Right ventricle myocardium superior (tissue), 1 donor: ENCODE data around the gene PDILT. TPM values are rescaled to one million over a fixed set of nuclear protein-coding genes. Genes with fewer than 3 reads are reported as not detected.
"Not testable (repeated sequence)": the region's sequence is repeated elsewhere in the genome, so short reads cannot be mapped to it uniquely, and the experiment has no call there.

Source experiments
- ATAC-seq: fragments of 200-7000 bp; cut with Tn5 transposase; one replicate; pipeline ENCODE4 v1.9.1; 2020; ENCODE audit warnings: mild to moderate bottlenecking; ENCODE audit not compliant: poor library complexity
- DNase-seq: peaks from one replicate; pipeline ENCODE4 v3.0.0-alpha.2; 2020
- intact Hi-C: fragments of 100-400 bp; cut with DNase I; formaldehyde crosslinking; loops from one replicate; pipeline ENCODE4 v1.11.2; 2022
- long read RNA-seq: library from polyadenylated mRNA; unstranded; transcript quantifications from one replicate; pipeline ENCODE4 v2.0.0, GENCODE V29; 2021
- total RNA-seq: library from RNA; stranded (reverse); fragmentation: NEBNext Ultra II Directional; extraction: Animal tissue kit (Norgen Biotek cat#: 25700); gene quantifications from one replicate; pipeline ENCODE4 v1.2.1, GENCODE V29; 2021
- donor health status: DM: no; HTN: yes; CAD: no; lungs with severe emphysema.

The PDILT gene, protein sequence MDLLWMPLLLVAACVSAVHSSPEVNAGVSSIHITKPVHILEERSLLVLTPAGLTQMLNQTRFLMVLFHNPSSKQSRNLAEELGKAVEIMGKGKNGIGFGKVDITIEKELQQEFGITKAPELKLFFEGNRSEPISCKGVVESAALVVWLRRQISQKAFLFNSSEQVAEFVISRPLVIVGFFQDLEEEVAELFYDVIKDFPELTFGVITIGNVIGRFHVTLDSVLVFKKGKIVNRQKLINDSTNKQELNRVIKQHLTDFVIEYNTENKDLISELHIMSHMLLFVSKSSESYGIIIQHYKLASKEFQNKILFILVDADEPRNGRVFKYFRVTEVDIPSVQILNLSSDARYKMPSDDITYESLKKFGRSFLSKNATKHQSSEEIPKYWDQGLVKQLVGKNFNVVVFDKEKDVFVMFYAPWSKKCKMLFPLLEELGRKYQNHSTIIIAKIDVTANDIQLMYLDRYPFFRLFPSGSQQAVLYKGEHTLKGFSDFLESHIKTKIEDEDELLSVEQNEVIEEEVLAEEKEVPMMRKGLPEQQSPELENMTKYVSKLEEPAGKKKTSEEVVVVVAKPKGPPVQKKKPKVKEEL
- not detected for total RNA-seq
- long read RNA-seq, result 0 reads

GRCh38 chr16:20404637-20405036 lies at the start of gene PDILT:
PDILT (minus strand) TSS chr16:20404737; CDS start chr16:20399300, 5,437 bp downstream.
- intact Hi-C loops, result no loop called here
- no peak for DNase-seq
- no peak for ATAC-seq

GRCh38 chr16:20453633-20454032 lies 49.1 kb upstream of the PDILT start:
- DNase-seq, ATAC-seq, intact Hi-C loops: not testable (repeated sequence)

DNA sequence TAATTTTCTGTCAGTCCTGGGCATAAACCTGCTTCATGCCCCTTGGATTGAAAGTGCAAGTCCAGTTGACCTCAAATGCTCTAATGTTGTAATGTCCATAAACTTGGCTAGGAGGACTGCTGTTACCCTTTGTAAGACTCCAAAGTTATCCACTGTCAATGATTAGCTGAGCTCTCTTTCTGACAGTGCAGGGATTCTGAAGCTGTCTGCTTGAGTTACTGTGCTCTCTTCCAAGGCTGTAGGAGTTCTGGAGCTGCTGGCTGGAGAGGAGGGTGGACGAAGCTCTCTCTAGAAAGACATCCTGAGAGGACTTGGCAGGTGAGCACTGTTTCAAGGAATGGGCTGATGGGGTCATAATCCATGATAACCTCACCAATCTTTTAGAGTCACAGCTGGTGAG lies 46.8 kb upstream of the PDILT start, which contains the start of gene ACSM2A:
TSS of gene ACSM2A (plus strand) at position 158 of the 400 bp plus-strand sequence. CDS start 8,594 bp downstream, outside the sequence.
- ATAC-seq, intact Hi-C loops, DNase-seq: not testable (repeated sequence)

DNA sequence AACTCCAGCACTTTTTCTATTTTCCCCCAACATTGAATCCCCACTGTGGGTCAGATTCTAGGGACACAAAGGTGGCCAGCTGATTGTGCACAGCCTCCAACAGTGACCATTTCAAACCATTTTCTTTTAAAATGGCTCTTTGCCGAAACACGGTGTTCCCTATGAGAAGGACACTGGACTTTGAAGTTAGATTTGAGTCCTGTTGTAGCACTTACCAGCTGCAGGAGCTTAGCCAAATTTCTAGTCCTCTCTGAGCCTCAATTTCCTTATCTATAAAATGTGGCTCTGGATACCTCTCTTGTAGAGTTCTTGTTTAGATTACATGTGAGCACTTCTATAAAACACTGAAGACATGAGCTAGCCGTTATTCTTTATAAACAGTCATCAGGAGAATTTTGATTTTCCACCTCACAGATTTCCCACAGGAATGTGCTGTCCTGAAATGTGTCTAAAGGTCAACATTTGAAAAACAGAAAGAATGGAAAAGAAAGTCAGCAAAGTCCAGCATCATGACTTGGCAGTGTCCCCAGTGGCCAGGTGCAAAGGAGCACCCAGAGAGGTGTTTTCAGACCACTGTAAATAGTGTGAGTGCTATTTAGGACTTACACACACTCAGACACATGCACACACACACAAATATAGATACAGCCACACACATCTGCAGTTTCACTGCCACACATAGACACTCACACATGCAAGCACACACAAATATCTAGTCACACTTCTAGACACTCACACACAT lies 42.3 kb upstream of the PDILT start:
- intact Hi-C loops, DNase-seq, ATAC-seq: not testable (repeated sequence)

- intact Hi-C loops, ATAC-seq, DNase-seq: not testable (repeated sequence)
Observed at GRCh38 chr16:20441859-20442258, 37.3 kb upstream of the PDILT start.

DNA sequence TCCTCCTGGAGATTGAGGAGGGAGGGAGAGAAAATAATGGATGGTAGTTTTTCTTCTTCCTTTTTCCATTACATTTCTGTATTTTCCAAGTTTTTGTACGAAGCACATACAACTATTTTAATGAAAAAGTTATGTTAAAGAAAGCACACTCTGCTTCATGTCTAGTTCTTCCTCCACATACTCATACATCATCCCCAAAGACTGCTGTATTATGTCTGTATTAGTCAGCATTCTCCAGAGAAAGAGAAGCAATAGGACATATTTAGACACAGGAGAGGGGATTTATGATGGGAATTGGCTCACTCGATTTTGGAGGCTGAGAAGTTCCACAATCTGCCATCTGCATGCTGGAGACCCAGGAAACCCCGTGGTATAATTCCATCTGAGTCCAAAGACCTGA lies 36.7 kb upstream of the PDILT start:
- no peak for ATAC-seq
- no peak for DNase-seq
- intact Hi-C loops, result no loop called here

DNA sequence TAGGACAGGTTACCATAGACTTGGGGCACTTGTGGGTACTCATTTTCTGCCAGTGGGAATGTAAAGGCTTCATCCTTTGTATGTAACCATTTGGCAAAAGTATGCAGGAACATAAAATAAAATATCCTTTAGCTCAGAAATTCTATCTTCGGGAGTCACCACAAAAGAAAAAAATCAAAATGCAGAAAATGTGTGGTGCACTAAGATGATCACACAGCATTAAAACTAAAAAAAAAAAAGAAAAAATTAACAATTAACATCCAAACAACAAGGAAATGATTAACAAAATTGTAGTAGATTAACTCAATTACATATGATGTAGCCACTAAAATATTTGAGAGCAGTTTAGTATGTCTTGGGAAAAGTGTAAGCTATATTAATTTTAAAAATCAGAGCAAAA lies 36.2 kb upstream of the PDILT start:
- intact Hi-C loops, ATAC-seq, DNase-seq: not testable (repeated sequence)

GRCh38 chr16:20439820-20440231 lies 35.3 kb upstream of the PDILT start:
- DNase-seq, intact Hi-C loops: not testable (repeated sequence)

DNA sequence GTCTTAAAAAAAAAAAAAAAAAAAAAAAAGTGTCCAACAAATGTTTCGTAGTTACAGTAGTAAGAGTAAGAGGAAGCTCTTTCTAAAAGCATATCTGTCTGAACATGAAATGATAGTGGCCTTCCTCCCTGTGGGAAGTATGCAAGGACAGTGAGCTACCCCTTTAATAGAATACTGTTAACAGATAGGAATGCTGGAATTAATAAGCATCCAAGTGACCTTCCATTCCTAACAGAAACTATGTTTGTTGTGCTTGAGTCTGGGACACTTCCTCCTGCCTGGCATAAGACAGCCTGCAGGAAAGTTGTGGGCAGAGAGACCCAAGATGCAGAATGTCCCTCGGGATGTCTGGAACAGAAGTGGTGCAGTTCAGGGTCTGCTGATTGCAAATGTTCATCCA lies 34.4 kb upstream of the PDILT start:
- DNase-seq, intact Hi-C loops, ATAC-seq: not testable (repeated sequence)

More at GRCh38 chr16:20439820-20440231, 35.3 kb upstream of the PDILT start:
- peak; percentile 90 for ATAC-seq

DNA sequence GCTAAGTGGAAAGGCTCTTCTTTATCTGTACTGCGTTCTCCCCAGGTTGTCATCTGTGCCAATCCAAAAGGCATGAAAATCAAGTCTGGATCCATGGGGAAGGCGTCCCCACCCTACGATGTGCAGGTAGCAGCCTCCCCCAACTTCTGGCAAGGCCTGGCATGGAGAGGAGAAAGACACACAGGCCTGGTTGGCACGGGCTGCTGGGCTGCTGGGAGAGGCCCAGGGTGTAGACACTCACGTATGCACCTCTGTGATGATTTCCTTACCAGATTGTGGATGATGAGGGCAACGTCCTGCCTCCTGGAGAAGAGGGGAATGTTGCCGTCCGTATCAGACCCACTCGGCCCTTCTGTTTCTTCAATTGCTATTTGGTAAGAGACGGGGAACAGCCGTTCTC lies 26.4 kb upstream of the PDILT start:
- ATAC-seq (no peak), DNase-seq (no peak)
- intact Hi-C loops, result no loop called here

GRCh38 chr16:20430480-20430879 lies 25.9 kb upstream of the PDILT start:
- ATAC-seq, DNase-seq, intact Hi-C loops: not testable (repeated sequence)

DNA sequence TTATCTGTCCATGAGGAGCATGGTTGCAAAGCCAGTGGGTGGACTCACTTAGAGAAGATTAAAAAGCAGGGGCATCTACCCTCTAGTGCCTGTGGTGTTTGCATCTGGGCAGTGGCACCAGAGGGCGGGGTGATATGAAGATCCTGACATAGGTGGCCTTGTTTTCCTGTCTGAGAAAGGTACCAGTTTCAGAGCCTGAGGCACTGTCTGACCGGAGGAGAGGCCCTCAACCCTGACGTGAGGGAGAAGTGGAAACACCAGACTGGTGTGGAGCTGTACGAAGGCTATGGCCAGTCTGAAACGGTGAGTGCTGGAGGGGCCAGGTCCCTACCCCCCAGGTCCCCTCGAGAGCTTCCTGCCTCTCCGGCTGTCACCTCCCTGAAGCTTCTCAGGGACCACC lies 25.0 kb upstream of the PDILT start:
- intact Hi-C loops, ATAC-seq, DNase-seq: not testable (repeated sequence)

DNA sequence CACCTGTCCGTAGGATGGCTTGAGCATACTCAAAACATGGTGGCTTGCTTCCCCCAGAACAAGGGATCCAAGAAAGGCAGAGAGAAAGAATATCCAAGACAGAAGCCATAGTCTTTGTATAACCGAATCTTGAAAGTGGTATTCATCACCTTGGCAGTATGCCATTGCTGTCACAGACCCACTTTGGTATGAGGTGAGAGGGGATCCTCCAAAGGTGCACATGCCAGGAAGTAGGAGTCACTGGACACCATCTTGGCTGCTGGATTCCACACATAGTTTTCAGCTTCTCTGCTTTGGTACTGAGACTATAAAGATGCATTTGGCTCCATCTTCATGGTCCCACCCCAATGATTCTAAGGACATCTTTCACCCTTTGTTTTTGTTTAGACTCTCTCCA lies 22.9 kb upstream of the PDILT start:
- intact Hi-C loops, DNase-seq, ATAC-seq: not testable (repeated sequence)

- no peak for DNase-seq
Observed at GRCh38 chr16:20424129-20424866, 19.8 kb upstream of the PDILT start.

DNA sequence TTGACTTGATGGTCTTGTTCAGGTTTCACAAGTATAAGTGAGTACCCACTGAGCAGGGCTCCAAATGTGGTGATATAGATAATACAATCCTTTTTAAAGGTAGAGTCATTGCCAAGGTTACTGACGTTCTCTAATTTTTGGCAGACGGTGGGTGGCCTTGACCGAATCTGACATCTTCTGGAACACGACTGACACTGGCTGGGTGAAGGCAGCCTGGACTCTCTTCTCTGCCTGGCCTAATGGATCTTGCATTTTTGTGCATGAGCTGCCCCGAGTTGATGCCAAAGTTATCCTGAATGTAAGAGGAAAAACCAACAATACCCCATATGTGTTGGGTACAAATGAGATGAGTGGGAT lies 19.2 kb upstream of the PDILT start:
- DNase-seq, ATAC-seq, intact Hi-C loops: not testable (repeated sequence)

More at GRCh38 chr16:20424129-20424866, 19.8 kb upstream of the PDILT start:
- no peak for ATAC-seq
- intact Hi-C loops, result no loop called here

DNA sequence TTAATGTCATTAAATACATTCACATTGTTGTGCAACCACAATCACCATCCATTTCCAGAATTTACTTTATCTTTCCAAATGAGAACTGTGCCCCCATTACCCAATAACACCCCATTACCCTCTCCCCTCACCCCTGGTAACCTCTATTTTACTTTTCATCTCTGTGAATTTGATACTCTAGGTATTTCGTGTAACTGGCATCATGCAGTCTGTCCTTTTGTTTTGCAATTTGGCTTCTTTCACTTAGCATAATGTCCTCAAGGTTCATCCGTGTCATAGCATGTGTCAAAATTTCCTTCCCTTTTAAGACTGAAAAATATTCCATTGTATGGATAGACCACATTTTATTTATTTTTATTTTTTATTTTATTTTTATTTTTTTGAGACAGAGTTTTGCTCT lies 17.2 kb upstream of the PDILT start:
- intact Hi-C loops, DNase-seq, ATAC-seq: not testable (repeated sequence)

- intact Hi-C loops, DNase-seq, ATAC-seq: not testable (repeated sequence)
Observed at GRCh38 chr16:20419093-20419492, 14.6 kb upstream of the PDILT start.

- intact Hi-C loops, result no loop called here
- DNase-seq, result no peak
- ATAC-seq, result no peak
Observed at GRCh38 chr16:20415541-20415940, 11.0 kb upstream of the PDILT start.
